HG02884 (cell line): ENCODE measurements around the gene TMEM242.

Experiments used
- ATAC-seq: cut with Tn5 transposase; IDR thresholded peaks from one replicate; pipeline ENCODE4 v1.9.1; 2021; ENCODE audit warnings: mild to moderate bottlenecking, moderate library complexity; ENCODE audit not compliant: unreplicated experiment

TMEM242 gene

GRCh38 chr6:157255079-157255478 lies 68.2 kb downstream of the TMEM242 start:
- ATAC-seq: no peak

GRCh38 chr6:157254538-157254937 lies 68.8 kb downstream of the TMEM242 start:
- ATAC-seq: no peak

GRCh38 chr6:157253699-157254098 lies 69.6 kb downstream of the TMEM242 start:
- ATAC-seq: no peak

- no peak for ATAC-seq
Measured at GRCh38 chr6:157253017-157253416, 70.3 kb downstream of the TMEM242 start.

GRCh38 chr6:157251586-157252247 lies 71.6 kb downstream of the TMEM242 start:
- ATAC-seq: no peak

- no peak for ATAC-seq
Measured at GRCh38 chr6:157249826-157250225, 73.5 kb downstream of the TMEM242 start.

- ATAC-seq: no peak
Measured at GRCh38 chr6:157248264-157248663, 75.1 kb downstream of the TMEM242 start.

GRCh38 chr6:157246771-157247484 lies 76.4 kb downstream of the TMEM242 start:
- ATAC-seq: no peak

- ATAC-seq: no peak
Measured at GRCh38 chr6:157246048-157246630, 77.2 kb downstream of the TMEM242 start.

- no peak for ATAC-seq
Measured at GRCh38 chr6:157245436-157245835, 77.9 kb downstream of the TMEM242 start.

GRCh38 chr6:157244780-157245179 lies 78.5 kb downstream of the TMEM242 start:
- no peak for ATAC-seq

- no peak for ATAC-seq
Measured at GRCh38 chr6:157244175-157244574, 79.1 kb downstream of the TMEM242 start.

- ATAC-seq: no peak
Measured at GRCh38 chr6:157242791-157243190, 80.5 kb downstream of the TMEM242 start.

GRCh38 chr6:157240960-157241311 lies 82.4 kb downstream of the TMEM242 start:
- no peak for ATAC-seq

- no peak for ATAC-seq
Measured at GRCh38 chr6:157240059-157240959, 83.0 kb downstream of the TMEM242 start.

GRCh38 chr6:157239671-157240058 lies 83.7 kb downstream of the TMEM242 start:
- no peak for ATAC-seq
